Adrenal gland (tissue), 5 donors: Measurements from ENCODE around the gene PRDM12.

Experiments
- CTCF ChIP-seq, 6 experiments: fragments of 450-650 bp in 4 of 6; fragments of 200-600 bp in 2 of 6; sonication (generic) in 1 of 6; IDR thresholded peaks; 1 replicate in 5 of 6; 2 replicates in 1 of 6; pipeline versions ENCODE4 v1.5.1 to v1.8.0; 2016 to 2021; ENCODE audit warnings: antibody characterized with exemption in 6 of 6, mild to moderate bottlenecking in 2 of 6, moderate library complexity in 1 of 6
- POLR2A ChIP-seq, 2 donors: fragments of 450-650 bp; IDR thresholded peaks; one replicate each; pipeline ENCODE4 v1.6.1; 2017; ENCODE audit warnings: antibody characterized with exemption in 2 of 2, mild to moderate bottlenecking in 2 of 2, moderate library complexity in 1 of 2
- donor health status: DM: no; HTN: no; CAD: no.

- TF ChIP-seq CTCF (IDR thresholded peaks at IDR 0.05) = no peak
- no peak for TF ChIP-seq POLR2A (IDR thresholded peaks at IDR 0.05)
Observed at GRCh38 chr9:130672466-130672865, 8.1 kb downstream of the PRDM12 start.
